HEK293 (cell line): ENCODE results near the gene PKNOX1.
"Not testable (repeated sequence)": the region's sequence is repeated elsewhere in the genome, so short reads cannot be mapped to it uniquely, and the experiment has no call there.

Experiments used
- CTCF ChIA-PET: fragments of 350-600 bp; formaldehyde crosslinking; extraction: SDS; loops from one replicate; lab custom pipeline; 2021; ENCODE audit warnings: antibody characterized with exemption; lab: Yijun Ruan, JAX
- POLR2A ChIA-PET: fragments of 300-600 bp; formaldehyde crosslinking; extraction: SDS; loops from one replicate; lab custom pipeline; 2020; ENCODE audit warnings: antibody characterized with exemption, inconsistent platforms; lab: Yijun Ruan, JAX
- H3K27ac ChIP-seq: fragments of 200-500 bp; sonication (Bioruptor generic); 2 replicates; pipeline ENCODE4 v1.5.1; 2014; ENCODE audit warnings: low read depth, low read length, control low read depth, inconsistent platforms; ENCODE audit errors: extremely low read depth
- H3K36me3 ChIP-seq, 2 experiments: fragments of 200-500 bp in 1 of 2; sonication (Bioruptor generic) in 1 of 2; 1 replicate in 1 of 2; 2 replicates in 1 of 2; pipeline ENCODE4 v1.5.1; 2014 to 2017; ENCODE audit warnings: inconsistent platforms in 2 of 2, low read length in 2 of 2; ENCODE audit not compliant: control insufficient read depth in 2 of 2, insufficient read depth in 1 of 2
- H3K4me1 ChIP-seq: fragments of 200-500 bp; sonication (Bioruptor generic); 2 replicates; pipeline ENCODE4 v1.5.1; 2014; ENCODE audit warnings: mild to moderate bottlenecking, low read length, inconsistent platforms; ENCODE audit not compliant: control insufficient read depth, insufficient read depth
- H3K4me3 ChIP-seq: 2 replicates; pipeline ENCODE4 v1.5.1; 2011; ENCODE audit warnings: low read depth, mild to moderate bottlenecking, control low read depth, low read length, moderate library complexity
- H3K9me3 ChIP-seq: fragments of 200-500 bp; sonication (Bioruptor generic); 2 replicates; pipeline ENCODE4 v1.5.1; 2014; ENCODE audit warnings: low read depth, low read length, inconsistent platforms; ENCODE audit not compliant: control insufficient read depth, insufficient read depth
- PRDM2 ChIP-seq: fragments of 450-650 bp; formaldehyde crosslinking; IDR thresholded peaks from 2 replicates; pipeline ENCODE4 v1.5.1; 2016; ENCODE audit warnings: missing biosample characterization, missing genetic modification characterization, borderline replicate concordance
- ZBTB20 ChIP-seq: fragments of 450-650 bp; formaldehyde crosslinking; IDR thresholded peaks from 2 replicates; pipeline ENCODE4 v1.5.1; 2016; ENCODE audit warnings: missing biosample characterization, missing genetic modification characterization
- ZNF2 ChIP-seq: fragments of 450-650 bp; formaldehyde crosslinking; IDR thresholded peaks from 2 replicates; pipeline ENCODE4 v1.5.1; 2016; ENCODE audit warnings: missing biosample characterization, missing genetic modification characterization
- ZNF24 ChIP-seq: fragments of 450-650 bp; formaldehyde crosslinking; IDR thresholded peaks from 2 replicates; pipeline ENCODE4 v1.5.1; 2016; ENCODE audit warnings: missing biosample characterization, missing genetic modification characterization
- ZNF311 ChIP-seq: fragments of 450-650 bp; formaldehyde crosslinking; IDR thresholded peaks from 2 replicates; pipeline ENCODE4 v1.5.1; 2017; ENCODE audit warnings: missing biosample characterization, missing genetic modification characterization, borderline replicate concordance
- ZNF341 ChIP-seq: fragments of 450-650 bp; formaldehyde crosslinking; IDR thresholded peaks from 2 replicates; pipeline ENCODE4; 2016; ENCODE audit warnings: low read depth, missing biosample characterization, missing genetic modification characterization
- ZNF362 ChIP-seq: fragments of 450-650 bp; formaldehyde crosslinking; IDR thresholded peaks from 2 replicates; pipeline ENCODE4 v1.5.1; 2016; ENCODE audit warnings: missing biosample characterization, missing genetic modification characterization
- ZNF391 ChIP-seq: fragments of 450-650 bp; formaldehyde crosslinking; IDR thresholded peaks from 2 replicates; pipeline ENCODE4 v1.5.1; 2016; ENCODE audit warnings: low read depth, missing biosample characterization, missing genetic modification characterization, borderline replicate concordance
- ZNF449 ChIP-seq: fragments of 450-650 bp; formaldehyde crosslinking; IDR thresholded peaks from 2 replicates; pipeline ENCODE4 v1.5.1; 2017; ENCODE audit warnings: missing biosample characterization, mild to moderate bottlenecking, missing genetic modification characterization, moderate library complexity
- ZNF473 ChIP-seq: fragments of 450-650 bp; formaldehyde crosslinking; IDR thresholded peaks from 2 replicates; pipeline ENCODE4 v1.5.1; 2017; ENCODE audit warnings: missing biosample characterization, missing genetic modification characterization
- ZNF707 ChIP-seq: fragments of 450-650 bp; formaldehyde crosslinking; IDR thresholded peaks from 2 replicates; pipeline ENCODE4 v1.5.1; 2016; ENCODE audit warnings: missing biosample characterization, missing genetic modification characterization

Gene PKNOX1

GRCh38 chr21:42933137-42933970 is 41.0 kb upstream of the PKNOX1 start:
- H3K4me3 ChIP-seq, H3K9me3 ChIP-seq, CTCF ChIA-PET, H3K4me1 ChIP-seq, H3K36me3 ChIP-seq, H3K27ac ChIP-seq, POLR2A ChIA-PET: not testable (repeated sequence)
- peak; percentile 98 for TF ChIP-seq ZNF449

GRCh38 chr21:42933973-42934372 is 40.4 kb upstream of the PKNOX1 start:
- H3K36me3 ChIP-seq, POLR2A ChIA-PET, CTCF ChIA-PET, H3K9me3 ChIP-seq, H3K4me1 ChIP-seq, H3K27ac ChIP-seq, H3K4me3 ChIP-seq: not testable (repeated sequence)
- TF ChIP-seq ZNF707 (tag by site-specific recombination) = peak; percentile 16; the same call in 1 of the 2 replicates
- TF ChIP-seq, all 188 proteins: peak for 1; not testable (repeated sequence) for 187

GRCh38 chr21:42936360-42936759 is 38.0 kb upstream of the PKNOX1 start:
- H3K4me3 ChIP-seq, H3K36me3 ChIP-seq, CTCF ChIA-PET, POLR2A ChIA-PET, H3K27ac ChIP-seq, H3K9me3 ChIP-seq, H3K4me1 ChIP-seq: not testable (repeated sequence)
- TF ChIP-seq ZNF311 (tag by site-specific recombination) = 0 out of 2 replicates have a peak, but pooled peaks have one; percentile 52

- H3K9me3 ChIP-seq, CTCF ChIA-PET, H3K4me1 ChIP-seq, POLR2A ChIA-PET, H3K4me3 ChIP-seq, H3K36me3 ChIP-seq, H3K27ac ChIP-seq: not testable (repeated sequence)
Measured at GRCh38 chr21:42937034-42937940, 37.1 kb upstream of the PKNOX1 start.

GRCh38 chr21:42937960-42938605 is 36.3 kb upstream of the PKNOX1 start:
- POLR2A ChIA-PET = interaction anchor here (0.9 kb wide), 1 partner anchor 54 kb away, joined by 3 read pairs; no protein-coding TSS in a partner anchor
- H3K4me3 ChIP-seq = no peak overlapping the region
- no peak for TF ChIP-seq ZNF473 (tag by site-specific recombination)
- no peak for TF ChIP-seq ZNF24 (tag by site-specific recombination)
- no peak for TF ChIP-seq ZBTB20
- TF ChIP-seq ZNF2 (tag by site-specific recombination) = no peak
- TF ChIP-seq ZNF341 (tag by site-specific recombination) = no peak
- TF ChIP-seq ZNF391 (tag by site-specific recombination) = no peak
- no peak for TF ChIP-seq PRDM2 (tag by site-specific recombination)
- TF ChIP-seq ZNF362 (tag by site-specific recombination) = no peak

More at GRCh38 chr21:42937960-42938605, 36.3 kb upstream of the PKNOX1 start:
- Histone ChIP-seq H3K27ac (no peak overlapping the region), H3K9me3 (no peaks in the 10 kb centered on the region), H3K36me3 (no peaks in the 10 kb centered on the region), H3K4me1 (no peaks in the 10 kb centered on the region)
- CTCF ChIA-PET = interaction anchor here (1.2 kb wide), 1 partner anchor 9 kb away, joined by 4 read pairs; no protein-coding TSS in a partner anchor
